Kidney epithelial cell (primary cell): Measurements from ENCODE around the gene BRD8. TPM values are rescaled to one million over a fixed set of nuclear protein-coding genes. Genes with fewer than 3 reads are reported as not detected.

Experiments
- DNase-seq: peaks from one replicate; pipeline ENCODE4 v3.0.0-alpha.2; 2010; ENCODE audit warnings: low read depth
- H3K27me3 ChIP-seq: 2 replicates; pipeline ENCODE4 v1.6.0; 2011; ENCODE audit warnings: low read length; ENCODE audit not compliant: control insufficient read depth, insufficient read depth
- H3K36me3 ChIP-seq: 2 replicates; pipeline ENCODE4 v1.5.1; 2011; ENCODE audit warnings: low read length; ENCODE audit not compliant: control insufficient read depth, insufficient read depth
- H3K4me3 ChIP-seq: 2 replicates; pipeline ENCODE4 v1.5.1; 2011; ENCODE audit warnings: low read depth, mild to moderate bottlenecking, control low read depth, low read length
- CTCF ChIP-seq: IDR thresholded peaks from 2 replicates; pipeline ENCODE4 v1.5.1; 2011; ENCODE audit warnings: mild to moderate bottlenecking, moderate library complexity, low read length, control low read depth, inconsistent platforms; ENCODE audit not compliant: insufficient read depth, poor library complexity, severe bottlenecking
- total RNA-seq: library from RNA; depleted of rRNA; stranded (reverse); fragments of >200 nt; gene quantifications from 2 replicates; pipeline ENCODE4 v1.2.3, GENCODE V29; 2015

BRD8 gene
- total RNA-seq, 1 donor from 2014 or later: 21.5 TPM

- H3K27me3 ChIP-seq: no peaks in the 10 kb centered on the region
- no peaks in the 10 kb centered on the region for H3K36me3 ChIP-seq
- no peak for DNase-seq
- no peak for TF ChIP-seq CTCF
- H3K4me3 ChIP-seq: no peak overlapping the region
These were observed 38.7 kb downstream of the BRD8 start for GRCh38 chr5:138139781-138140090.

GRCh38 chr5:138138949-138139780, 39.3 kb downstream of the BRD8 start, which contains the start of gene NME5:
Gene NME5 (minus strand): TSS chr5:138139428. CDS start chr5:138138780, 648 bp downstream.
- TF ChIP-seq CTCF: no peak
- H3K27me3 ChIP-seq: no peaks in the 10 kb centered on the region
- peak; percentile 45 for DNase-seq
- H3K36me3 ChIP-seq: no peaks in the 10 kb centered on the region
- H3K4me3 ChIP-seq: peak within 1 kb of the TSS; percentile 69

- H3K4me3 ChIP-seq: no peak overlapping the region
- H3K27me3 ChIP-seq: no peaks in the 10 kb centered on the region
- H3K36me3 ChIP-seq: no peaks in the 10 kb centered on the region
These were observed 45.9 kb downstream of the BRD8 start for GRCh38 chr5:138132543-138132942.

GRCh38 chr5:138129347-138129746, 49.1 kb downstream of the BRD8 start:
- no peak for TF ChIP-seq CTCF
- DNase-seq: no peak
- Histone ChIP-seq H3K4me3 (no peak overlapping the region), H3K27me3 (no peaks in the 10 kb centered on the region), H3K36me3 (no peaks in the 10 kb centered on the region)

More at GRCh38 chr5:138132543-138132942, 45.9 kb downstream of the BRD8 start:
- TF ChIP-seq CTCF: no peak
- DNase-seq: no peak

GRCh38 chr5:138128334-138128733, 50.1 kb downstream of the BRD8 start:
- no peaks in the 10 kb centered on the region for H3K27me3 ChIP-seq
- no peak for DNase-seq
- no peak for TF ChIP-seq CTCF
- no peak overlapping the region for H3K4me3 ChIP-seq
- no peaks in the 10 kb centered on the region for H3K36me3 ChIP-seq

GRCh38 chr5:138115254-138115653, 63.2 kb downstream of the BRD8 start:
- no peaks in the 10 kb centered on the region for H3K36me3 ChIP-seq
- DNase-seq: no peak
- H3K27me3 ChIP-seq: no peaks in the 10 kb centered on the region
- TF ChIP-seq CTCF: no peak
- H3K4me3 ChIP-seq: no peak overlapping the region
